Ascending aorta (tissue), 2 donors: ENCODE measurements around the gene NEK3. TPM values are rescaled to one million over a fixed set of nuclear protein-coding genes. Genes with fewer than 3 reads are reported as not detected.

Experiments used
- DNase-seq, 2 donors: peaks; one replicate each; pipeline ENCODE4 v3.0.0-alpha.2; 2019; ENCODE audit warnings: low spot score in 2 of 2
- H3K27ac ChIP-seq, 2 donors: fragments of 200-600 bp; sonication (generic); one replicate each; pipeline ENCODE4 v1.5.1; 2016 to 2017; ENCODE audit warnings: mild to moderate bottlenecking in 1 of 2
- H3K27me3 ChIP-seq: fragments of 200-600 bp; sonication (generic); one replicate; pipeline ENCODE4 v1.5.1; 2017
- H3K36me3 ChIP-seq, 2 donors: fragments of 200-600 bp; sonication (generic); one replicate each; pipeline ENCODE4 v1.5.1; 2016
- H3K4me1 ChIP-seq, 2 donors: fragments of 200-600 bp; sonication (generic); one replicate each; pipeline ENCODE4 v1.5.1; 2016 to 2017; ENCODE audit warnings: mild to moderate bottlenecking in 1 of 2
- H3K4me3 ChIP-seq, 2 donors: fragments of 200-600 bp; sonication (generic); one replicate each; pipeline ENCODE4 v1.5.1; 2016 to 2017; ENCODE audit warnings: mild to moderate bottlenecking in 1 of 2
- H3K9me3 ChIP-seq, 2 donors: fragments of 200-600 bp; sonication (generic); one replicate each; pipeline ENCODE4 v1.5.1; 2016
- CTCF ChIP-seq, 3 experiments: fragments of 200-600 bp in 2 of 3; fragments of 450-650 bp in 1 of 3; sonication (generic) in 2 of 3; IDR thresholded peaks; one replicate each; pipeline ENCODE4 v1.5.1; 2016 to 2019; ENCODE audit warnings: antibody characterized with exemption in 3 of 3, mild to moderate bottlenecking in 1 of 3, moderate library complexity in 1 of 3
- intact Hi-C: fragments of 100-400 bp; cut with DNase I; formaldehyde crosslinking; loops from one replicate; pipeline ENCODE4 v1.15.1; 2023
- total RNA-seq: library from RNA; depleted of rRNA; stranded (reverse); fragments of >200 nt; gene quantifications from one replicate; pipeline ENCODE4 v1.1.0, GENCODE V29; 2016

The NEK3 gene
- total RNA-seq, 1 donor from 2014 or later = 4.7 TPM

GRCh38 chr13:52141299-52141698, 18.1 kb downstream of the NEK3 start:
- no peaks in the 10 kb centered on the region for H3K4me1 ChIP-seq
- no peak for TF ChIP-seq CTCF (IDR thresholded peaks at IDR 0.05)
- no peak overlapping the region for H3K27ac ChIP-seq
- H3K36me3 ChIP-seq = peaks cover 14 to 51% of the 10 kb centered on the region in 2 donors
- H3K27me3 ChIP-seq = no peaks in the 10 kb centered on the region
- no peak overlapping the region for H3K4me3 ChIP-seq
- intact Hi-C loops = no loop called here
- DNase-seq = no peak
- no peaks in the 10 kb centered on the region for H3K9me3 ChIP-seq

GRCh38 chr13:52137489-52137888, 21.9 kb downstream of the NEK3 start:
- TF ChIP-seq CTCF (IDR thresholded peaks at IDR 0.05) = no peak
- no peaks in the 10 kb centered on the region for H3K27me3 ChIP-seq
- H3K36me3 ChIP-seq = peaks cover 24 to 55% of the 10 kb centered on the region in 2 donors
- H3K4me3 ChIP-seq = no peak overlapping the region
- intact Hi-C loops = no loop called here
- no peaks in the 10 kb centered on the region for H3K9me3 ChIP-seq
- DNase-seq = no peak
- H3K4me1 ChIP-seq = no peaks in the 10 kb centered on the region
- no peak overlapping the region for H3K27ac ChIP-seq

DNA sequence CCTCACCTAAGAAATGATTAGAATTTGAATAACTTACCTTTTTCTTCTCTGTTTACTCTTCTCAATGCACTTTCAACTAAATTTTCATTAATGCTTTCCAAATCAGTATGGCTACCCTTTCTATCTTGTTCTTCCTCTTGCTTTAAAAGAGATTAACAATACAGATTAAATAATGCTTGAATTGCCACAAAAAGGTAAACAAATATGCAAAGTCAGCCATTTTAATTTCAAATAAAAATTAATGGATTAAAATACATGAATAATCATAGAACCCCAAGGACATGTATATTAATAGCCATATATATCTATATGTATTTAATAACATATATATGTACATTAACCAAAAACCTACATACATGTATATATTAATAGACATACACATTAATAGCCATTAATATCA, 22.6 kb downstream of the NEK3 start:
- no peak for DNase-seq
- Histone ChIP-seq H3K4me1 (no peaks in the 10 kb centered on the region), H3K36me3 (peaks cover 26 to 62% of the 10 kb centered on the region in 2 donors), H3K4me3 (no peak overlapping the region), H3K9me3 (no peaks in the 10 kb centered on the region), H3K27me3 (no peaks in the 10 kb centered on the region), H3K27ac (no peak overlapping the region)
- intact Hi-C loops = no loop called here
- no peak for TF ChIP-seq CTCF (IDR thresholded peaks at IDR 0.05)

DNA sequence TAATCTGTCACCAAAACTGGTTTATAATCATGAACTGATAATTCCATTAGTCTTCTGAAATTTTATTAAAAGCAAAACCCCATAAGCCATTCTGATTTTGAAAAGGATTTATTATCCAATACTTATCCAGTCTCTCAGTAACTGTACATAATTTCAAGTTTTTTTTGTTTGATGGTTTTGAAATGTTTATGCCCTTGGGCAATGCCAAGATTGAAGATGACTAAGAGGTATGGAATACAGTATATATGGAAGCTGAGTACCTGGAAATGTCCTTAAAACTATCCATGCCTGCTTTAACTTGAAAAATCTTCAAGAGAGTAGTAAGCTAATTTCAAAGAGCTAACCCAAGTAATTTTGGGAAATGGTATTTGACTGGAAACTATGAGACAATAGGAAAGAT, 28.8 kb downstream of the NEK3 start:
- H3K27ac ChIP-seq = no peak overlapping the region
- H3K27me3 ChIP-seq = no peaks in the 10 kb centered on the region
- TF ChIP-seq CTCF (IDR thresholded peaks at IDR 0.05) = no peak
- peaks cover 15 to 36% of the 10 kb centered on the region in 2 donors for H3K36me3 ChIP-seq
- no peak overlapping the region for H3K4me3 ChIP-seq
- peaks cover 0 to 3% of the 10 kb centered on the region in 2 donors for H3K4me1 ChIP-seq
- intact Hi-C loops = no loop called here
- no peaks in the 10 kb centered on the region for H3K9me3 ChIP-seq
- no peak for DNase-seq

GRCh38 chr13:52128714-52129700, 30.4 kb downstream of the NEK3 start, which contains the start of gene NEK5:
Gene NEK5 (minus strand): TSS chr13:52129073. CDS start chr13:52127482, 1,591 bp downstream.
- peak in 1 of 2 donors; percentile 78 for DNase-seq
- H3K9me3 ChIP-seq = no peaks in the 10 kb centered on the region
- peak within 1 kb of the TSS; percentile 68 to 78 for H3K4me3 ChIP-seq
- H3K27ac ChIP-seq = peak within 1 kb of the TSS; percentile 36 to 41
- no peaks in the 10 kb centered on the region for H3K27me3 ChIP-seq
- peaks cover 8 to 20% of the 10 kb centered on the region in 2 donors for H3K36me3 ChIP-seq
- TF ChIP-seq CTCF (IDR thresholded peaks at IDR 0.05) = peak; percentile 44 to 85 (median 75)
- intact Hi-C loops = loop anchor here (1.0 to 5.0 kb wide), 4 partner anchors 117 to 314 kb away; partner anchors contain the start of genes ALG11 and TMEM272
- H3K4me1 ChIP-seq = peaks cover 0 to 3% of the 10 kb centered on the region in 2 donors
